HG02763 (cell line): ENCODE results near the gene LRRC43.
"Not testable (repeated sequence)": the region's sequence is repeated elsewhere in the genome, so short reads cannot be mapped to it uniquely, and the experiment has no call there.

Experiments used
- ATAC-seq: cut with Tn5 transposase; IDR thresholded peaks from one replicate; pipeline ENCODE4 v1.9.1; 2021; ENCODE audit warnings: mild to moderate bottlenecking, moderate library complexity; ENCODE audit not compliant: unreplicated experiment

LRRC43 gene

DNA sequence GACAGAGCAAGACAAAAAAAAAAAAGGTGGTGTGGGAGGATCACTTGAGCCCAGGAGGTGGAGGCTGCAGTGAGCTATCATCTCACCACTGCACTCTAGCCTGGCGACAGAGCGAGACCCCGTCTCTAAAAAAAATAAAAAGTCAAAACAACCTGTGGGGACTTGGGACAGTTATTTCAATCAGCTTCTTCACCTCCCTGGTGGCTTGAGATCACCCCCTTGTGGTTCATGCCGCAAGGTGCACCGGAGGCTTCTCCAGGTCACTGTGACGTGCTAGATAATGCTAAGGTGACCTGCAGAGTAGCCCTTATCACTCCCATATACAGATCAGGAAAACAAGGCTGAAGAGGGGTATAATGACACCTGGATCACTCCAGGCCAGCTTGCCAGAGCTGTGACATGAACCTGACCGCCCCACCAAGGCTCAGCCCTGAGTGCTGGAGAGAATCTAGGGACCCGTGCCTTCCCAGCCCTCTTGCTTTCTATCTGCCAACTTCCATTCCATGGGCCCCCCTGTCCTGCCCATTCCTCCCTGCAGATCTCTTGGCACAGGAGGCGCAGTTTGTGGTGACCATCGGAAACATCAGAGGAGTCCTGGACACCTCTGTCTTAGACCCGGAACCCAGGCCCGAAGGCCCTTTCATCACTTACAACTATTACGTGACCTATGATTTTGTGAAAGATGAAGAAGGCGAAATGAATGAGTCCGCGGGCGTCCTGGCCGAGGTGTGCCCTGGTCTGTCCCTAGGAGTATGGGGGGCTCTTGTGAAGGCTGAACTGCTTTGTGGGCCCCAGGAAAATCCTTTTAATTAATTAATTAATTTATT is 8.1 kb downstream of the LRRC43 start:
- no peak for ATAC-seq

DNA sequence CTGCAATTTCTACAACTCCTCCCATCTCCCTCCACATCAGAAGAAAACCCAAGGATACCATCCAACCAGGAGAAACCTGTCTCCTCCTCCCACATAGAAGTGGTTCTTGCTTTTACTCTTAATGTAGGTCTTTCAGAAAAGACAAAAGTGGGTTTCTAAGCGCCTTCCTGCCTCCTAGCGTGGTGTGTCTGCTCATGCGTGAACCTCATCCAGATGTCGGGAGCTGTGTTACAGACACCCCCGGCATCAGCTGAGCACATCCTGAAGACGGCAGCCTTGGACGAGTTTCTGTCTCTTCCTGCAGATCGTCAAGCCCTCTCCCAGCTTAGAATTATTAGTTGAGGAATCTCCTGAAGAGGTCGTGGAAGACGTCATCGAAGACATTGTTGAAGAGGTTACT is 9.5 kb downstream of the LRRC43 start:
- no peak for ATAC-seq

DNA sequence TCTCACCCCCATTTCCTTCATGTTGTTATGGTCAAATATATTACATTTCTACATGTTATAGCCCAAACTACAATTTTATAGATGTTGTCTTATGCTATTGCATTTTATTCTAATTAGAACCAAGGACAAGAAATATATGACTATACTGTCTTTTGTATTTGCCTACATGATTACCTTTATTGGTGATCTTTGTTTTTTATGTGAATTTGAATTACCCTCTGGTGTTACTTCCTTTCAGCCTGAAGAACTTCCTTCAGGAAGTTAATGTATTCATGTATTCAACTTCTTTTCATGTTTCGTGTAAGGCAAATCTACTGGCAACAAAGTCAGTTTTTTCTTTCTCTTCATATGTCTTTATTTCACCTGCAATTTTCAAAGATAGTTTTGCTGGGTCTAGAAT is 11.9 kb downstream of the LRRC43 start:
- no peak for ATAC-seq

DNA sequence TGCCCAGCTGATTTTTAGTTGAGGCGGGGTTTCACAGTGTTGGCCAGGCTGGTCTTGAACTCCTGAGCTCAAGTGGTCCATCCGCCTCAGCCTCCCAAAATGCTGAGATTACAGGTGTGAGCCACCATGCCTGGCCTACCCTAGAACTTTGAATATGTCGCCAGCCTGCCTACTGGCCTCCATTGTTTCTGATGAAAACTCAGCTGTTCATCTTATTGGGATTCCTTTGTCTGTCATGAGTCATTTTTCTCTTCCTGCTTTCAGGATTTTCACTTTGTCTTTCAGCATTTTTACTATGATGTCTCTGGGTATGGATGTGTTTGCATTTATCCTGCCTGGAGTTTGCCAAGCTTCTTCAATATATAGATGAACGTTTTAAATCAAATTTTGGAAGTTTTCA is 12.5 kb downstream of the LRRC43 start:
- no peak for ATAC-seq

DNA sequence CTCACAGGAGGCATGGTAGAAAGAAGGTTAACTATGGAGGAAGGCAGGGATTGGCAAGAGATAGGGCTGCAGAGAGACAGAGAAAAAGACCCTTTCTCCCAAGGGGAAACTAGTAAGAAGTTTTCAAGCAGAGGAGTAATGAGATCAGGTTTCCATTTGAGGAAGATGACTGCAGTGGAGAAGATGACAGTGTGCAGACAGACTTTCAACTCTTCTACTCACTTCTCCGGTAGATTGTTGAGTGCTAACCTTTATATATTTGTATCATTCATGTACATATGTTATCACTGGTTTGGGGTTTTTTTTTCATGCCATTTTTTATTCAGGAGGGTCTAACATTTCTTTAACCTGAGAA is 14.7 kb downstream of the LRRC43 start:
- ATAC-seq, result no peak

DNA sequence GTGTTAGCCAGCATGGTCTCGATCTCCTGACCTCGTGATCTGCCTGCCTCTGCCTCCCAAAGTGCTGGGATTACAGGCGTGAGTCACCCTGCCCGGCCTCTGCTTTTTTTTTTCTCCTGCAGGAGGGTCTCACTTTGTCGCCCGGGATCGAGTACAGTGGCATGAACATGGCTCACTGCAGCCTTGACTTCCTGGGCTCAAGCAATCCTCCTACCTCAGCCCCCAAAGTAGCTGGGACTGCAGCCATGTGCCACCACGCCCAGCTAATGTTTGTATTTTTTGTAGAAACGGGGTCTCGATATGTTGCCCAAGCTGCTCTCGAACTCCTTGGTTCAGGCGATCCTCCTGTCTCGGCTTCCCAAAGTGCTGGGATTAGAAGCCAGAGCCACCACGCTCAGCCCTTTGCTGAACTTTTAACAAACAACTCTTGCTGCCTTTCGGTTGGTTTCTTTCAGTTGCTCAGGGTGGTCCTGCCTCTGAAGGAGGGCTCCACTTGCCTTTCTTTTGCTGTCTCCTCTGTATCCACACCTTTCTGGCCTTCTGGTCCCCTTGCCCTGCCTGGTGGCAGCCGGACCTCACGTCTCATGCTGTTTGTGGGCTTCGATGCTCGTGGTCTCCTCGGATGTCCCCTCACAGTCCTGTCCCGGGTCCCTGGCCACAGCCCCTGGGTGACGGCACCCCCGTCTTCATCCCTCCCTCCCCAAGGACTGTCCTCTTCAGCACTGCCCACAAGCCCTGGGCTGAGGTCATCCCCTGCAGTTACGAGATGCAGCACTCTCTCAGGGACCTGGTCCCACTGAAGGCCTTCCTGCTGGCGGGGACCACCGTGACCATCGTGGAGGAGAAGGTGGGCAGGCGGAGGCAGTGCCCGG is 16.8 kb downstream of the LRRC43 start:
- ATAC-seq, result no peak

DNA sequence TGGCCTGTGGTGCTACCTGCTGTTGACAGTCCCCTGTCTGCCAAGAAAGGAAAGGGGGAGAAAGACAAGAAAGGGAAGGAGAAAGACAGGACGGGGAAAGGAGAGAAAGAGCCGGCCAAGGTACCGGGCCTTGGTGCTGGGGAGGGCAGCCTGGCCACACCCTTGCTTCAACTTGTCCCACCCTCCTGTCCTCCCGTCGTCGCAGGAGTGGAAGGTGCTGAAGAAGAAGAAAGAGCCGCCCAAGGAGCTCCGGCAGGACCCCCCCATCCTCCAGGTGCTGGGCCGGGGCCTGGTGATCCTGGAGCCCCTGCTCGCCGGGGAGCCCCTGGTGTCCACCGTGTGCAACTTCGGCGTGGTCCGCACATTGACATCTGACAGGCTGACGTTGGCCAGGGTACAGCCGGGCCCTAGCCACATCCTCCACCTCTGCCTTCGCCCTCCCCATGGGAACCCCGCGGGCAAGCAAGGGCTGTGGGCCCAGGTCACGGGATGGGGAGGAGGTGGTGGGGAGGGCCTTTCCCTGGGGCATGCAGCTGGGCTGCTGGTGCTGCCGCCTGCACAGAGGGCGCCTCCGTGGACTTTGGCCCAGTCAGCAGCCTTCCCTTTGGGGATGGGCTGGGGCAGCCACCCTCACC is 17.7 kb downstream of the LRRC43 start:
- ATAC-seq, result no peak

DNA sequence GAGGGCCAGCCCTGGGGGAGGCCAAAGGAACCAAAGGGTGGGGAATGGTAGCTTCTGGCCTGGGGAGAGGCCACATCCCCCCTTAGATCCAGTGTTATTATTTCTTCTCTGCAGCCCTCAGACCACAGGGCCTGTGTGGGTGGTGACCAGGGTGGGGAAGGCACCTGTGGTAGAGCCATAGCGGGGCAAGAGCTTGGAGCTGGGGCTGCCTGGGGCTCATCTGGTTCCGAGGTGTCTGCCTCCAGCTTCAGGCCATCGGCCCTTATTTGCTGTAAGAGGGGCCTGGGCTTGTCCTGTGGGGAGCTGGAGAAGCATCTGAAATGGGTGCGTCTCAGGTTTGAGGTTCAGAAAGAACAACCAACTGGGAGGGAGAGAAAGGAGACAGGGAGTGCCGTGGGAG is 18.5 kb downstream of the LRRC43 start:
- ATAC-seq, result no peak

DNA sequence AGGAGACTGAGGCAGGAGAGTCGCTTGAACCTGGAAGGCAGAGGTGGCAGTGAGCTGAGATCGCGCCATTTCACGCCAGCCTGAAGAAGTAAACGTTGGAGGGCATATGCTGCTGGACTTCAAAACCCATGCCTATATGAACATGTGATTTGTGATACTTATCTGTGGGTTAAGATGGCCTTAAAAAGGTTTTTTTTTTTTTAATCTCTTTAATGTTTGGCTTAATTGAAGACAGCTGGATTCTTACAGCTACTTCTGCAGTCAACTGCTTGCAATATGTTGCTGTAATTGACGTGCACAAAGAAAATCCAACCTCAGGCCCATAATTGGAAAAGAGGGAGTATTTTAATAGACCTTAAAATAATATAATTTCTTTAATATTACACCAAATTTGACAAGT is 19.1 kb downstream of the LRRC43 start:
- no peak for ATAC-seq

DNA sequence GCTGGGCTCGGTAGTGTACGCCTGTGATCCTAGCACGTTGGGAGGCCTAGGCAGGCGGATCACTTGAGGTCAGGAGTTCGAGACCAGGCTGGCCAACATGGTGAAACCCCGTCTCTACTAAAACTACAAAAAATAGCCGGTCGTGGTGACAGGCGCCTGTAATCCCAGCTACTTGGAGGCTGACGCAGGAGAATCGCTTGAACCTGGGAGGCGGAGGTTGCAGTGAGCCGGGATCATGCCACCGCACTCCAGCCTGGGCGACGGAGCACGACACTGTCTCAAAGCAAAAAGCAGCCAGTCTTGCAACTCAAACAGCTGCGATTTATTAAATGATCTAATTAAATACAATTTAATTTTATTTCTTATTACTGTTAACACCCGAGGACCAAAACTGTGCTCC is 19.9 kb downstream of the LRRC43 start:
- ATAC-seq, result not testable (repeated sequence)

DNA sequence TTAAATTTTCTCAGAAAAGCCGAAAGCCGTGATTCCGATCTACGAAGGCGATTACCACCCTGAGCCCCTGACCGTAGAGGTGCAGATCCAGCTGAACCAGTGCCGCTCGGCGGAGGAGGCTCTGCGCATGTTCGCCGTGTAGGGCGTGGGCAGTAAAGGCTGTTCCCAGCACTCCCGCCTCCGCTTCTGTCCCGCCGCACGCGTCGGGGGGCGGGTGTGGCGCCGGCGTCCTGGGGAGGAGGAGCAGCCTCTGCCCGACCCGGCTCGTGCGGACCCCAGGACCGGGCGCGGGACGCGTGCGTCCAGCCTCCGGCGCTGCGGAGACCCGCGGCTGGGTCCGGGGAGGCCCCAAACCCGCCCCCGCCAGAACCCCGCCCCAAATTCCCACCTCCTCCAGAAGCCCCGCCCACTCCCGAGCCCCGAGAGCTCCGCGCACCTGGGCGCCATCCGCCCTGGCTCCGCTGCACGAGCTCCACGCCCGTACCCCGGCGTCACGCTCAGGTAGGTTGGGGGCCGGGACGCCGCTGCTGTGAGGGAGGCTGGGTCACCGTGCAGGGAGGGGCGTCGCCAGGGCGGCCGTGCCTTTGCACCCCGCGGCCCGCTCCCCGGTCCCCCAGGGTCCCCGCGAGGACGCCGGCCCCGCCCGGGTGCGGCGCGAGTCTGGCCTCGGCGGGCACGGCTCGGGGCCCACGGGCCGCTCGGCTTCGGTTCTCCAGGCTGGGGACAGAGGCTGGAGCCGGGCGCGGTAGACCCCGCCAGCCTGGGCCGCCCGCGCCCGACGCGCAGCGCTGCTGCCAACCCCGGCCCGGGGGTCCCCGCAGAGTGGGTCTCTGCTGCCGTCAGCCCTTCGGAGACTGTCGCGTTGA is 20.6 kb downstream of the LRRC43 start, which contains the start of gene B3GNT4:
TSS of gene B3GNT4 (plus strand) at position 409 of the 866 bp plus-strand sequence. CDS start 910 bp downstream, outside the sequence.
- no peak for ATAC-seq

DNA sequence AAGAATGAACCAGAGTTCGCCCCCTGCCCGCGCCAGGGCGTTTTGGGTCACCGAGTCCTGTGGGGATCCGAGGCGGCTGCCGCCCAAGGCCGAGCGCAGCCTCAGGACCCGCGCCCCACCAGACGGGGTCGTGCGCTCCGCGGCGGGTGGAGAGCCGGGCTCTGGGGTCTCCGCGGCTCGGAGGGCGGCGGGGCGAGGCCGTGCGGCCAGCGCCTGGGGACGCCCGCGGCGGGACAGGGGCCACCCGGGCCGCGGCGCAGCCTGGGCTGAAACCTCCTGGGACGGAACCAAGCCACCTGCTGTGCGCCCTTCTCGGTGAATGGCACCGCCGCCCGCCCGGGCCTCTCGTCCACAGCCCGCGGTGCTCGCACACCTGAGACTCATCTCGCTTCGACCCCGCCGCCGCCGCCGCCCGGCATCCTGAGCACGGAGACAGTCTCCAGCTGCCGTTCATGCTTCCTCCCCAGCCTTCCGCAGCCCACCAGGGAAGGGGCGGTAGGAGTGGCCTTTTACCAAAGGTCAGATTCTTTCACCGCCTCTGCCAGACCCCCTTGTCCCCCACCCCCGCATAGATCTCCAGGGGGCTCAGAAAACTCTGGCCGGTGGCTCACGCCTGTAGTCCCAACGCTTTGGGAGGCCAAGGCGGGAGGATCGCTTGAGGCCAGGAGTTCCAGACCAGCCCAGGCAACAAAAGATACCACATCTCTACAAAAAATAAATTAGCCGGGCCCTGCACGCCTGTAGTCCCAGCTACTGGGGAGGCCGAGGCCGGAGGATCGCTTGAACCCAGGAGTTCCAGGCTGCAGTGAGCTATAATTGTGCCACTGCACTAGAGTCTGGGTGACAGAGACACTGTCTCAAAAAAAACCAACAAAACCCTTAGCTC is 21.5 kb downstream of the LRRC43 start:
- ATAC-seq, result no peak

DNA sequence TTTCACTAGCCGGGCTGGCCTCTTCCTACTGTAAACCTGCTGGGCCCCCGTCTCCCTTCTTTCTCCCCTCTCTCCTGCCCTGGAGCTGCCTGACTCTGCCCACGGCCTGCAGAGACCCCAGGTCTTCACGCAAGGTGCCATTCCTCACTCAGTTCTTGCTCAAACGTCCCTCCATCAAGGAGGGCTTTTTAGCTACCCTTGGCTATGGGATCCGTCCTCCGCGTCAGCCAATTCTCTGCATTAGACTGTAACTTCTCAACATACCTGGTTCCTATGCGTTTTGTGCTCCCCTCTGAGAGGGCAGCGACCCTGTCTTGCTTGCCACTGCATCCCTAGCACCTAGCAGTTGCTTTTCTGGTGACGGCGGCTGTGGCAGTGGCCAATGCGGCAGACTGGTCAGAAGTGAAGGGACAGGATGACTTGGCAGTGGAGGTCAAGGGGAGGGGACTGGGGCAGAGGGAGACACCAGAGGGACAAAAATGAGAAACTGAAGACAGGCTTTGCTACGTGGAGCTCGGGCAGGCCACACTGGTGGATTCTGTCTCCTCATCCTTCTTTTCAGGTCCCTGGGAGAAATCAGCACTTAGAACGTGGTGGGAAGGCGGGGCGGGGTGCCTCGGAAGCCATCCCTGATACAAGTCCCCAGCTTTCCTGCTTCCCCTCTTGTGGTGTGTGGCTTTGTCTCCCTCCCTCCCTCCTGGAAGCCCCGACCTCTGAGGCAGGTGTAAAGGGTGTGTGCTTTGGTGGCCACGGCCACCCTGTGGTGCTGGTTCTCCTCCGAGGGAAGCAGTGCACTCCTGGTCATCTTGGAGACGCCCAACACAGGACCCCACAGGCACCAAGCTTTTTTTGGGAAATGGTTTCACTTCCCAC is 22.4 kb downstream of the LRRC43 start:
- ATAC-seq, result no peak

DNA sequence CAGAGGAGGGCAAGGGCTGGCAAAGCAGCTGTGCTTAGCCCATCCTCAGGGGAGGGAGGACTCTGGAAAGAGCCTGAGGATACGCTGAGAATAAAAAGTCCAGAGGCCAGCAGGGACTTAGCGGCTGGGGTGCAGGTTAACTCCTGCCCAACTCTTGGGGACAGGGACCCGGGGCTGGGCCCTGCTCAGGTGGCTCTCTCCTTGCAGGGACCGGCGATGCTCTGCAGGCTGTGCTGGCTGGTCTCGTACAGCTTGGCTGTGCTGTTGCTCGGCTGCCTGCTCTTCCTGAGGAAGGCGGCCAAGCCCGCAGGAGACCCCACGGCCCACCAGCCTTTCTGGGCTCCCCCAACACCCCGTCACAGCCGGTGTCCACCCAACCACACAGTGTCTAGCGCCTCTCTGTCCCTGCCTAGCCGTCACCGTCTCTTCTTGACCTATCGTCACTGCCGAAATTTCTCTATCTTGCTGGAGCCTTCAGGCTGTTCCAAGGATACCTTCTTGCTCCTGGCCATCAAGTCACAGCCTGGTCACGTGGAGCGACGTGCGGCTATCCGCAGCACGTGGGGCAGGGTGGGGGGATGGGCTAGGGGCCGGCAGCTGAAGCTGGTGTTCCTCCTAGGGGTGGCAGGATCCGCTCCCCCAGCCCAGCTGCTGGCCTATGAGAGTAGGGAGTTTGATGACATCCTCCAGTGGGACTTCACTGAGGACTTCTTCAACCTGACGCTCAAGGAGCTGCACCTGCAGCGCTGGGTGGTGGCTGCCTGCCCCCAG is 23.4 kb downstream of the LRRC43 start:
- ATAC-seq, result no peak

DNA sequence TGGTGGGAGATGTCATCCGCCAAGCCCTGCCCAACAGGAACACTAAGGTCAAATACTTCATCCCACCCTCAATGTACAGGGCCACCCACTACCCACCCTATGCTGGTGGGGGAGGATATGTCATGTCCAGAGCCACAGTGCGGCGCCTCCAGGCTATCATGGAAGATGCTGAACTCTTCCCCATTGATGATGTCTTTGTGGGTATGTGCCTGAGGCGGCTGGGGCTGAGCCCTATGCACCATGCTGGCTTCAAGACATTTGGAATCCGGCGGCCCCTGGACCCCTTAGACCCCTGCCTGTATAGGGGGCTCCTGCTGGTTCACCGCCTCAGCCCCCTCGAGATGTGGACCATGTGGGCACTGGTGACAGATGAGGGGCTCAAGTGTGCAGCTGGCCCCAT is 24.1 kb downstream of the LRRC43 start:
- no peak for ATAC-seq

DNA sequence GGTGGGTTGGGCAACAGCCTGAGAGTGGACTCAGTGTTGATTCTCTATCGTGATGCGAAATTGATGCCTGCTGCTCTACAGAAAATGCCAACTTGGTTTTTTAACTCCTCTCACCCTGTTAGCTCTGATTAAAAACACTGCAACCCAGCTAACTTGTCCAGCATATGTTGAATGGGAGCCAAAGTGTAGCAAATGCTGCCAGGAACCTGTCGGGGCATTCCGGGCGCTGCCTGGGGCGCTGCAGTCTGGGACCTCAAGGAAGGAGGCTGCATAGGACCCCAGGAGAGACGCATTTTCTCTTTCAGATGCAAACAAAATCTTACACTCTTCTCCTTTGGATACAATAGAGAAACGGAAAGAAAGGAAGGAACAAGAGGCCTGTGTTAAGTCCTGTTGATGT is 24.5 kb downstream of the LRRC43 start:
- ATAC-seq, result no peak

DNA sequence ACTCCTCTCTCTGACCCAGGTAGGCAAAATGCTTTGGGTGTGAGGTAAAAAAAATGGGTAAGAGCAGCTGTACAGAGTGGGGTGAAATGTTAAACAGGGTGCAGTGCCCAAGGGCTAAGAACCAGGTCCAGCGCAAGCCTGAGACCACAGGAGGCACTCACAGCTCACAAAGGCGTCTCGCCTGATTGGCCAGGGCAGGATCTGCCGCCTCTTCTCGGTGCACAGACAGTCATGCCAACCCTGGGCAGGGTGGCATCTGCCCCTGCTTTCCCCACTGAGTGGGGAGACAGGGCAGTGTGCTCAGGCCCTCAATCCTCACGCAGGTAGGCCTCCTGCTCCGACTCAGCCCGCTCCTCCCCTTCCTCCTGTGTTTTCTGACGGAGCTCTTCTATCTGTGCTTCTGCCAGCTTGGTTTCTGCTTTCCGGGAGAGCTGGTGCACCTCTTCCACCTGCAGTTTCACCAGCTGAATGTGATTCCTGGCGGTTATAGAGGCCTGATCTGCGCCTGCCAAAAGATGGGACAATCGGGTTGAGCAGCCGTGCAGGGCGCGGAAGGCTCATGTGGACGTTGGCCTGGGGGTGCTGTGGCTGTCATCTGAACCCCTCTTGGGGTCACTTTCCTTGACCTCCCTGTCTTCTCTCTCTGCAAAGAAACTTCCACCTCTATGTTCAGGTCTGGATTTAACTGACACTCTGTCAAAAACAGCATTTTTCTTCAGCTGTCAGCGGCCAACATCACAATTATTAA is 25.3 kb downstream of the LRRC43 start:
- ATAC-seq, result no peak
